Fibroblast of the aortic adventitia (primary cell): ENCODE results near the gene CKS1B. TPM values are rescaled to one million over a fixed set of nuclear protein-coding genes. Genes with fewer than 3 reads are reported as not detected.

Source experiments
- DNase-seq: peaks from one replicate; pipeline ENCODE4 v3.0.0-alpha.2; 2010; ENCODE audit warnings: low read depth
- H3K4me3 ChIP-seq: 2 replicates; pipeline ENCODE4 v1.5.1; 2011; ENCODE audit warnings: low read depth, mild to moderate bottlenecking, control low read depth, low read length, moderate library complexity
- small RNA-seq: library from RNA; depleted of rRNA; stranded (forward); fragments of <200 nt; gene quantifications from one replicate; pipeline ENCODE3, GENCODE V24; 2012
- total RNA-seq: library from RNA; depleted of rRNA; stranded (reverse); fragments of >200 nt; gene quantifications from 2 replicates; pipeline ENCODE4 v1.2.3, GENCODE V29; 2012; ENCODE audit warnings: low replicate concordance
- TF ChIP-seq, protein P1 (sequence below): IDR thresholded peaks from 2 replicates; pipeline ENCODE4 v1.5.1; 2011; ENCODE audit warnings: mild to moderate bottlenecking, low read length, control low read depth, inconsistent platforms; ENCODE audit not compliant: insufficient read depth

CKS1B gene
- total RNA-seq, 1 donor: 80.7 TPM

GRCh38 chr1:155023627-155024026 lies 49.1 kb downstream of the CKS1B start:
- H3K4me3 ChIP-seq: no peak overlapping the region
- TF ChIP-seq, protein P1, sequence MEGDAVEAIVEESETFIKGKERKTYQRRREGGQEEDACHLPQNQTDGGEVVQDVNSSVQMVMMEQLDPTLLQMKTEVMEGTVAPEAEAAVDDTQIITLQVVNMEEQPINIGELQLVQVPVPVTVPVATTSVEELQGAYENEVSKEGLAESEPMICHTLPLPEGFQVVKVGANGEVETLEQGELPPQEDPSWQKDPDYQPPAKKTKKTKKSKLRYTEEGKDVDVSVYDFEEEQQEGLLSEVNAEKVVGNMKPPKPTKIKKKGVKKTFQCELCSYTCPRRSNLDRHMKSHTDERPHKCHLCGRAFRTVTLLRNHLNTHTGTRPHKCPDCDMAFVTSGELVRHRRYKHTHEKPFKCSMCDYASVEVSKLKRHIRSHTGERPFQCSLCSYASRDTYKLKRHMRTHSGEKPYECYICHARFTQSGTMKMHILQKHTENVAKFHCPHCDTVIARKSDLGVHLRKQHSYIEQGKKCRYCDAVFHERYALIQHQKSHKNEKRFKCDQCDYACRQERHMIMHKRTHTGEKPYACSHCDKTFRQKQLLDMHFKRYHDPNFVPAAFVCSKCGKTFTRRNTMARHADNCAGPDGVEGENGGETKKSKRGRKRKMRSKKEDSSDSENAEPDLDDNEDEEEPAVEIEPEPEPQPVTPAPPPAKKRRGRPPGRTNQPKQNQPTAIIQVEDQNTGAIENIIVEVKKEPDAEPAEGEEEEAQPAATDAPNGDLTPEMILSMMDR: no peak

GRCh38 chr1:155024315-155024714 lies 49.8 kb downstream of the CKS1B start:
- no peak for DNase-seq
- TF ChIP-seq, protein P1: no peak
- no peak overlapping the region for H3K4me3 ChIP-seq

More at GRCh38 chr1:155023627-155024026, 49.1 kb downstream of the CKS1B start:
- DNase-seq: no peak

- no peak for DNase-seq
- H3K4me3 ChIP-seq: no peak overlapping the region
- TF ChIP-seq, protein P1: no peak
These were observed 51.7 kb downstream of the CKS1B start for GRCh38 chr1:155026154-155026553.

- no peak for DNase-seq
- TF ChIP-seq, protein P1: no peak
- H3K4me3 ChIP-seq: no peak overlapping the region
These were observed 52.1 kb downstream of the CKS1B start for GRCh38 chr1:155026588-155026987.

Small RNA genes within 50 kb of the gene (small RNA-seq; reads per million reads assigned to genes)
- gene MIR4258 (not detected), gene RF00017 (not detected)

Other genes starting within 250 kb of the CKS1B start
- 0.09 and 0.25 TPM in 2 replicates for gene KCNN3, start 104.4 kb upstream of the CKS1B start, total RNA-seq
- gene PMVK, start 38.0 kb upstream of the CKS1B start, total RNA-seq: 11.7 and 20.7 TPM in 2 replicates
- 36.2 and 122 TPM in 2 replicates for gene PBXIP1, start 18.6 kb upstream of the CKS1B start, total RNA-seq
- 7.8 and 18.0 TPM in 2 replicates for gene PYGO2, start 12.9 kb upstream of the CKS1B start, total RNA-seq
- 111 and 167 TPM in 2 replicates for gene SHC1, start 3.9 kb upstream of the CKS1B start, total RNA-seq
- 5.2 and 17.7 TPM in 2 replicates for gene FLAD1, start 8.7 kb downstream of the CKS1B start, total RNA-seq
- gene LENEP, start 18.9 kb downstream of the CKS1B start, total RNA-seq: not detected in 2 replicates
- 14.0 and 15.4 TPM in 2 replicates for gene ZBTB7B, start 28.1 kb downstream of the CKS1B start, total RNA-seq
- 0.09 TPM in 1 of 2 replicates, not detected in the other for gene DCST2, start 59.1 kb downstream of the CKS1B start, total RNA-seq
- gene DCST1, start 59.1 kb downstream of the CKS1B start, total RNA-seq: not detected in 2 replicates
- gene ADAM15, start 76.6 kb downstream of the CKS1B start, total RNA-seq: 39.0 and 69.9 TPM in 2 replicates
- 2.4 and 5.3 TPM in 2 replicates for gene EFNA4, start 89.1 kb downstream of the CKS1B start, total RNA-seq
- 0.90 TPM in 1 of 2 replicates, not detected in the other for gene EFNA3, start 104.2 kb downstream of the CKS1B start, total RNA-seq
- 0.16 and 0.54 TPM in 2 replicates for gene EFNA1, start 153.2 kb downstream of the CKS1B start, total RNA-seq
- 25.6 and 39.3 TPM in 2 replicates for gene SLC50A1, start 161.2 kb downstream of the CKS1B start, total RNA-seq
- gene DPM3, start 165.8 kb downstream of the CKS1B start, total RNA-seq: 26.1 and 46.3 TPM in 2 replicates
- 29.8 and 100 TPM in 2 replicates for gene KRTCAP2, start 198.6 kb downstream of the CKS1B start, total RNA-seq
- gene TRIM46, start 199.2 kb downstream of the CKS1B start, total RNA-seq: 5.2 and 13.2 TPM in 2 replicates
- 29.3 and 41.1 TPM in 2 replicates for gene THBS3, start 233.2 kb downstream of the CKS1B start, total RNA-seq
- 13.7 and 26.1 TPM in 2 replicates for gene MTX1, start 234.0 kb downstream of the CKS1B start, total RNA-seq